Measurements from ENCODE around the gene KRTDAP.
"Not testable (repeated sequence)": the region's sequence is repeated elsewhere in the genome, so short reads cannot be mapped to it uniquely, and the experiment has no call there.

KRTDAP gene

GRCh38 chr19:35483089-35483488 lies 7.2 kb downstream of the KRTDAP start:
- DNase-seq = no peak

- no peak for DNase-seq
Measured at GRCh38 chr19:35478794-35479677, 11.2 kb downstream of the KRTDAP start.

- DNase-seq = no peak
Measured at GRCh38 chr19:35476149-35476548, 14.1 kb downstream of the KRTDAP start.

DNA sequence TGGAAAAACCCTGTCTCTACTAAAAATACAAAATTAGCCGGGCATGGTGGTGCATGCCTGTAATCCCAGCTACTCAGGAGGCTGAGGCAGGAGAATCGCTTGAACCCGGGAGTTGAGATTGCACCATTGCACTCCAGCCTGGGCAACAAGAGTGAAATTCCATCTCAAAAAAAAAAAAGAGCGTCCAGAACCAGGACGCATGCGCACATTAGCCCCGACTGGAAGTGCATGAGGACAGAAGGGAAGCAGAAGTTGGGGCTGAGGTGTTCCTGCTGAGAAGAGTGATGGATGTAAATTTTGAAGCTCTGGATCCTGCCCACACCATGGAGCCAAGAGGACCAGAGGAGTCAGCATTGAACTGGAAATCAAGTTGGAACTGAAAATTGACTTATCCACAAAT lies 15.7 kb downstream of the KRTDAP start:
- DNase-seq = not testable (repeated sequence)

DNA sequence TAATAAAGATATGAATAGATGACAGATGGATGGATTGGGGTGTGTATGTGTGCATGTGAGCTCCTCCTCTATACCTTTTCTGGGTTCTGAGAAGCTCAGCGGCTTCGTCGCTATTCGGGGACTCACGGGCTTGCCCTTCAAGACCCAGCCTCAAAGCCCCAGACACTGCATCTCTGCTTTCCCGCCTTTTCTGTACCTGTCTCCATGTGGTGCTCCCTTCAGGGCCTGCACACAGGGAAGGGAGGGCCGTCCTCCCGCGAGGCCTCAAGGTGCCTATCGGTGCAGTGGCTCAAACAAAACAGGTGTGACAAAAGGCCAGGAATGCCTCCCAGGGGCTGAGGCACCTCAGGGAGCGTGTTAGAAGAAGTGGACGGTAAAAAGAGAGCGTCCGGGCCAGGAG lies 16.2 kb downstream of the KRTDAP start:
- DNase-seq = no peak

DNA sequence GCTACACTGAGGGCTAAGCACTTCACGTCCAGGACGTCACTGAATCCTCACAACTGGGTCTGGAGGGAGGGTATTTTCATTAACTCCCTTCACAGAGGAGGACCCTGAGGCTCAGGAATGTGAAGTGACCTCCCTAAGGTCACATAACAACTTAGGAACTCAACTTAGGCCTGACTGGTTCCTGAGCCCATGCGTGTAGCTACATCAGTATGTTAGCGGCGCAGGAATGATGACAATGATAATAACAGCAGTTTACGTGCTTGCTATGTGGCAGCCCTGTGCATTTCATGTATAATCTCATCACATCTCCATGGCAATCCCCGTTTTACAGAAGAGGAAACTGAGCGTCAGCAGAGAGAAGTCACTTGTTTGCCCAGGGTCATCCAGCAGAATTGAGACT lies 18.3 kb downstream of the KRTDAP start:
- no peak for DNase-seq

- DNase-seq = not testable (repeated sequence)
Measured at GRCh38 chr19:35471075-35471474, 19.2 kb downstream of the KRTDAP start.

DNA sequence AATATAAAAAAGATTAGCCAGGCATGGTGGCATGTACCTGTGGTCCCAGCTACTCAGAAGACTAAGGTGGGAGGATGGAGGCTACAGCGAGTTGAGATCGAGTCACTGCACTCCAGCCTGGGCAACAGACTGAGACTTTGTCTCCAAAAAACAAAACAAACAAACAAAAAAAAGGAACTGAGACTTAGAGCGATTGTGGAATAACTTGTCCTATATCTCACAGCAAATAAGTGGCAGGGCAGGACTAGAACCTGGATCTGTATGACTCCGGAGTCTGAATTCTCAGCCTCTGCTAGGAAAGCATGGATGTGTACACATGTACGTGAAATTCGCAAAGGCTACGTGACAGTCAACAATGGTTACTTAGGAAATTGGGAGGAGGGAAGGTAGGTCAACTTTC lies 20.1 kb downstream of the KRTDAP start:
- DNase-seq = no peak

DNA sequence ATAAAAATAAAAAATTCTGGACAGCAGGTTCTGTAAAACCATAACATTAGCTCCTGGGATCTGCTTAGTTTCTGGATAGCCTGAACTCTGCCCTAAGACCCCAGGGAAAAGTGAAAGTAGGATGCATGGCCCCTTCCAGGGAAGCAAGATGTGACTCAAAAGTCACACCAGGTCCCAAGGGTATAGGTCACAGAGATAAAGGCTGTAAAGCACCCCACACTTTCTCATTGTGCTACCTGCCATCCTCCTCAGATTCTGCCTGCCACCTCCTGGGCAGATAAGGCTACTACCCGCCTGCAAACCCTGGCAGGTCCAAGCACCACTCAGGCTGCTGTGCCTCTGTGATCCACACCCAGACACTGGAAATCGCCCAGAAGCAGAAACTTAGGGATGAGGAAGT lies 21.6 kb downstream of the KRTDAP start:
- DNase-seq = peak; percentile 75

GRCh38 chr19:35466259-35466658 lies 24.0 kb downstream of the KRTDAP start:
- no peak for DNase-seq

DNA sequence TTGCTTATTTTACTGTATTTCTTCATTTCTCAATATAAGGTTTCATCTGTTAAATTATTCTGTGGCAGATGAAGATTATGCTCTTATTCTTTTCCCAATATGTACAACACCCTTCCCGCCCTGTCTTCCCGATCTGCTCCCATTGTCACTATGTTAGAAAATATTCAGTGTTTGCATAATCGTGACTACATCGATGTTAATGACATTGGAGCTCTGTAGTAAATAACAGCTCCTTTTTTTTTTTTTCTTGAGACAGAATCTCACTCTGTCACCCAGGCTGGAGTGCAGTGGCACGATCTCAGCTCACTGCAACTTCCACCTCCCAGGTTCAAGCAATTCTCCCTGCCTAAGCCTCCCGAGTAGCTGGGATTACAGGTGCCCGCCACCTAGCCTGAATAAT lies 27.3 kb downstream of the KRTDAP start:
- DNase-seq = not testable (repeated sequence)

DNA sequence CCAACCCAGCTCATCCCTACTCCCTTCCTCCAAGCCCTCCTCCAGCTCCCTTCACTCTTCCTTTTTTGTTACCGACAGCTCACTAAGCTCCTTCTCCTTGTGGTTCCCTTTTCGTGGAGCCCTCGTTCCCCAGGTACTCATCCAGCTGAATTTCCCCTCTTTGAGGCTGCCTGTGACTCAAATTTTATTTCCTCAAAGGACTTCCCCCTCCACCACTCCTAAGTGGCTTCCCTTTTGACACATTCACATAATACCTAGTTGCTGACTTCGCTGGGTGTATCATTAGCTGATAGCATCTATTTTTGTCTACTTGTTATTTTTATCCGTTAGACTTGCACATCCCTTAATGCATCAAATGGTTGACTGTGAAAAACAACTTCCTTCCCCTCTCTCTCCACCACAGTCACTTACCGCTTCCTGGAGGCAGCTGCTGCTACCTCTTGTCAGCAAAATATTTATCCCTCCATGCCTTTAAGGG lies 27.7 kb downstream of the KRTDAP start:
- DNase-seq = peak; percentile 83

DNA sequence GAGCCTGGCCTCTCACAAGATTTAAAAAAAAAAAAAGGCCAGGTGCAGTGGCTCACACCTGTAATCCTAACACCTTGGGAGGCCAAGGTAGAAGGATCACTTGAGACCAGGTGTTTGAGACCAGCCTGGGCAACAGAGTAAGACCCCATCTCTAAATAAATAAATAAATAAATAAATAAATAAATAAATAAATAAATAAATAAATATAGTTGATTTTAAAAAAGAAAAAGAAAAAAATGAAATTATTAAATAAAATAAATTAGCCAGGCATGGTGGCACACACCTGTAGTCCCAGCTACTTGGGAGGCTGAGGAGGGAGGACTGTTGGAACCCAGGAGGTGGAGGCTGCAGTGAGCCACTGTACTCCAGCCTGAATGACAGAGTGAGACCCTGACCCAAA lies 28.5 kb downstream of the KRTDAP start:
- DNase-seq = not testable (repeated sequence)

DNA sequence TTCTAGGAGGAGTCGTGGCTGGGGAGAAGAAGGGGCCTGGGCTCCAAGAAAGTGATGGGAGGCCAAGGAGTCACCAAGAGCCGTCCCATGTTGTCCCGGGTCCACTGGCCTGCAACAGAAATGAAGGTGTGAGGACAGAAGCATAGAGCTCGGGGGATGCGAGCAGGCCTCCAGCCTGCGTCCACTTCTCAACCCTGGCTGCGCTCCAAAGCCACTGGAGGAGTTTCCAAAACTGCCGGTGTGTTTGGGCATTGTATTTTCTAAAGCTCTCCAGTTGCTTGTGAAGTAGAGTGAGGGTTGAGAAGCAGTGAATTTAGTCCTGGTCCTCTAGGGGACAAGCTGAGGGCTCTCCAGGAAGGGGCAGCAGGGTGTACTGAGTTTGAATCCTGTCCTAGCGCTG lies 29.2 kb downstream of the KRTDAP start:
- no peak for DNase-seq

DNA sequence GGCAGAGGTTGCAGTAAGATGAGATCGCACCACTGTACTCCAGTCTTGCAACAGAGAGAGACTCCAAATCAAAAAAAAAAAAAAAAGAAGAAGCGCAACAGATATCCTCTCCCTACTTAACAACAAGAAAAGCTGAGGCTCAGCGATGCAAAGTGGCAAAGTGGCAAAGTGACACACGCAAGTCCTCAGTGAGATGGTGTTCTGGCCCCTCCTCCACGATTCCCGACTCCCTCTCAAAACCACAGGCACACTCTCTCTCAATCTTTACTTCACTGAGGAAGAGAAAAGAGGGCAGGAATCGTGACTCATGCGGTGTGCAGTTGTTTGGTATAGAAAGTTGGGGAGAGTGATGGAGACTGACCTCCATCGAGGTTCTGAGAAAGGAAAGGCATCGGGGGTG lies 29.7 kb downstream of the KRTDAP start:
- DNase-seq = no peak

DNA sequence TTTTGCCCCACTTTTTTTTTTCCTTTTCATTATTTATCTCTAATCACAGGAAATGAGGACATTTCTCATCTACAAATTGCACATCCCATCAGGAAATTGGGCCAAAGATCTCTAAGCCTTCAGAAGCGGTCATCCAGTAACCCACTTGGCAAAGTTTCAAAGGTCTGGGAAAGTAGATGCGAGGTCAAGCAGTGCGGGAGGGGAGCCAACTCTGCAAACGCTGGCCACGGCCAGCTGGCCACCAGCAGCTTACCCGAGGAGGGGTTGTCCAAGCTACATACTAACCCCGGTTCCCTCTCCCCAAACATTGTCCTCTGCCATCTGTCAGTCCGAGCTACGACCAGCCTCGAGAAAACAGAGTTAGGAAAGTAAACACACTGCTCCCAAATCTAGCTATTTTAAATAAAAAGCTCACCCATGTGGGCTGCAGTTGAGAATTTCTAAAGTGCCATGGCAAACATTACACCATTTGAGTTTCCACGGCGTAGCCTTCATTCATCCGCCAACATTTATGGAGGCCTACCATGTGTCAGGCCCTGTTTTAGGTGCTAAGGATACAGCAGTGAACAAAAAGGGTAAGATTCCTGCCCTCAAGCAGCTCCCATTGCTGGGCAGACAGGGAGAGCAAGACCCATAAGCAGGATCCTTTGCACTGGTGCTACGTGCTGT lies 30.7 kb downstream of the KRTDAP start:
- DNase-seq = no peak

DNA sequence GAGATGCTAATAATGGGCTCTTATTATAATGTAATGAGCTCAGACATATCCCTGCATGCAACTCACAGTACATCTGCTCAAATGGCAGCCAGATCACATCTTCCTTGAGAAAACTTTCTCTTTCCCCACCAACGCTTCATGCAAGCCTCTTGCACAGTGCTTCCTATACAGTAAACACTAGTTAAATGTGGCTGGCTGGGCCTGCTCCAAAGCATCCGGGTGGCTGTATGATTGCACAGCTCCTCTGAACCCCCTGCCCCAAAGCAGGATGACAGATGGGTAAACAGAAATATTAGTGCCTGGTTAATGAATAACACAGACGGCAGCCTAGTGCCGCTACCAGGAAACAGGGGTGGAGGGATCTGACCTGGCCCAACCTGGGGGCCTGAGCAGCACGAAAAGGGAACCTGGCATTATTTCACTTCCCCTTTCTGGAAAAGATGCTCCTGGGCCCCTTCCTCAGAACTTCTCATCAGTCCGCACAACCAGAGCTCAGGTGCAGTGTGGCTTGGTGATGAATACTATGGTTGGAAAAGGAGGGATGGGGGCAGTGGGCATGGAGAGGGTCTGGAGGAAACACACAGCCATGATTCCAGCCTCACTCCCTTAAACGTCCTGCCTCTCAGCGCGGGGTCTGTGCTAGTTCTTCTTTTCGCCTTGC lies 31.4 kb downstream of the KRTDAP start:
- DNase-seq = no peak

DNA sequence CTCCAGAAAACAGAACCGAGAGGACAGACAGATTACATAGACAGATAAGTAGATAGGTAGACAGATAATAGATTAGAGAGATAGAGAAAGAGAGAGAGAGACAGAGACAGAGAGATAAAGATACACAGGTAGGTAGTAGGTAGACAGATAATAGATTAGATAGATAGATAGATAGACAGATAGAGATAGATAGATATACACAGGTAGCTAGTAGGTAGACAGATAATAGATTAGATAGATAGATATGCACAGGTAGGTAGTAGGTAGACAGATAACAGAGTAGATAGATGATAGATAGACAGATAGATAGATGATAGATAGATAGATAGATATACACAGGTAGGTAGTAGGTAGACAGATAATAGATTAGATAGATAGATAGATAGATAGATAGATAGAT lies 32.1 kb downstream of the KRTDAP start:
- no peak for DNase-seq

DNA sequence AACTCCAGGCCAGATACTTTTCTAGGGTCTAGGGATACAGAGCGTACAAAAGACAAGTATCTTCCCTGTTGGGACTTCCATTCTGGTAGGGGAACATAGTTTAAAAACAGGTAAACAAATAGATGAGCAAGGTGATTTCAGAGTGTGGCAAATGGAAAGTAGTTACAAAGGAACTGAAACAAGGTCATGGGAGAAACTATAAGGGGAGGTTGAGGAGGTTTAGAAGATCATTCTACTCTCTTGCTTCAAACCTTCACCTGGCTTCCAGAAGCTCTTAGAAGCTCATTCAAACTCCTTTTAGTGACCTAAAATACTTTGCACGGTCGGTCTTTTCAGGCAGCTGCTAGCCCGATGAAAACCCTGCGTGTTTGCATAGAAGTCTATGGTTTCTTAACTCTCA lies 33.1 kb downstream of the KRTDAP start:
- no peak for DNase-seq

- DNase-seq = no peak
Measured at GRCh38 chr19:35455616-35456201, 34.6 kb downstream of the KRTDAP start.

DNA sequence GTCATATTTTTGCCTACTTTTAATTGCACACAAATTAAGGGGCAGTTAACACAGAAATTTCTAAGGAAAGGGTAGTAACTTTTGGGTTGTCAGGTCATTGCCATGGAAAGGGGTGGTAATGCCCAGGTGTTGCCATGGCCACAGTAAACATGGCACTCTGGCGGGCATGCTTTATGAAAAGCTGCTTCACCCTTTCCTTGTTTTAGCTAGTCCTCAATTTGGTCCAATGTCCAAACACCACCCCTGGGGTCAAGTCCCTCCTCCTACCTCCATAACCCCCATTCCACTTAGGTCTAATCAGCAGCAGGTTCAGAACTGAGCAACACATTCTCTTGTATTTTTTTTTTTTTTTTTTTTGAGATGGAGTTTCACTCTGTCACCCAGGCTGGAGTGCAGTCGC lies 35.6 kb downstream of the KRTDAP start:
- DNase-seq = no peak

DNA sequence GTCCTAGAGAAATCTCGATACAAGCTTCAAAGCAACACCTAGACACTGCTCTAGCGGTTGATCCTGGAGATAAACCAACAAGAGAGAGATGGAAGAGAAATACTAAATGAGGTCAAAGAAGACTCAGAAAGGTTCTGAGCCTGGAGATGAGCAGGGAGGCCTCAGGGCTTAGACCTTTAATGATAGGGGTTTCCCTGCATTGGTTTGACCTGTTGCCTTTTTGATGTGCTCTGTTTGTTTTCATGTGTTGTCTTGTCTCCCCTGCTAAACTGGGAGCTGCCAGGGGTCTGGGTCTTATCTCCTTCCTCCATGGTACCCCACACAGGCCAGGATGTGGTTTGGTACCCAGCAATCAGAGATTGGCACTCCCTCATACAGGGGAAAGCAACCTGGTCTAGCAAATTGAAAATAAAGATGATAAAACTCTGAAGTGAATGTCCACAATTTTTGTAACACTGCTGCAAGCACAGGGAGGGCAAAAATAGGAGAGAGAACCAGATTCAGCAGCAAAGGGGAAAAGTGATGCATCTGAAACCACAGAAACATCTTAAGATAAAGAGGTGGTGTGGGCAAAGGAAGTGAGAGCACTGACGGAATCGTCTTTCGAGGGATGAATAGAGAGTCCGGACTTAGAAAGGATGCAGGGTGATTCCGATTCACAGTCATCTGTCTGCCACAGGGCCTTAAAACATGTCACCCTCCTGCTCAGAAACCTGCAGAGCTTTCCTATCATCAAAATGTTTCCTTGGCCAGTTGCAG lies 38.7 kb downstream of the KRTDAP start:
- DNase-seq = peak; percentile 41

Data from CD4-positive, alpha-beta T cell treated with Interleukin-12 subunit alpha and Interleukin-12 subunit beta, for 1 hour (primary cell).